A172 (cell line): ENCODE measurements around the gene SRD5A1. TPM values are rescaled to one million over a fixed set of nuclear protein-coding genes. Genes with fewer than 3 reads are reported as not detected.

Experiments
- DNase-seq: peaks from one replicate; pipeline ENCODE4 v3.0.0-alpha.2; 2015; ENCODE audit warnings: low spot score
- total RNA-seq: library from RNA; depleted of rRNA; stranded (reverse); fragments of >200 nt; shearing (Covaris generic); gene quantifications from 2 replicates; pipeline ENCODE4 v1.2.3, GENCODE V29; 2014

The SRD5A1 gene
- total RNA-seq, 1 experiment from 2014 or later, result 62.8 TPM

GRCh38 chr5:6713274-6714225, 80.3 kb downstream of the SRD5A1 start, which contains the start of gene TENT4A:
TSS of gene TENT4A (plus strand) at chr5:6713432. CDS start at chr5:6713984, 552 bp downstream.
- no peak for DNase-seq

- no peak for DNase-seq
Measured at GRCh38 chr5:6714226-6715041, 81.2 kb downstream of the SRD5A1 start.

GRCh38 chr5:6715271-6715670, 82.0 kb downstream of the SRD5A1 start:
- DNase-seq, result no peak

- DNase-seq, result no peak
Measured at GRCh38 chr5:6715758-6716628, 82.8 kb downstream of the SRD5A1 start.

DNA sequence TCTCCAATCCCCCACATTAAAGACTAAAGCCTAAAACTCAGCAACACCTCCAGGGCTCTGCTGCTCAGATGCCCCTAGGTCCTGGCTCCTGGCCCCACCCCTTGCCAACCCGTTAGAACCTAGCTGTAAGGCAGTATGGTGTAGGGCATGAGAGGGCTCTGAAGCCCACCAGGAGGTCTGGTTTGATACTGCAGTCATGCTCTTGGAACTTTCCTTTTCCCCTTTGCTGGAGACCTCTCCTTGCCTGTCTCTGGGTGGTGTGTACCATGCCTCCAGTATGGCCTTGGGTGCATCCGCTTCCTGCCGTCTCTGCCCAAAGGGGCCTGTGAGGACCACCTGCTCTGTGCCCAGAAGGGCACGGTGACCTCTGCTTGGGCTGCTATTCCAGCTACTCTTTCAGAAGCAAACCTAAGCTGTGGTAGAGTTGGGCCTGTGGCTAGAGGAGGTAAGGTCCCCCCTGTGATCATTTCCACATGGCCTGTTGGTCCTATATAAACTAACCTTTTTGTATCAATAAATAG, 83.4 kb downstream of the SRD5A1 start:
- DNase-seq, result no peak

- no peak for DNase-seq
Measured at GRCh38 chr5:6717247-6717646, 84.0 kb downstream of the SRD5A1 start.

DNA sequence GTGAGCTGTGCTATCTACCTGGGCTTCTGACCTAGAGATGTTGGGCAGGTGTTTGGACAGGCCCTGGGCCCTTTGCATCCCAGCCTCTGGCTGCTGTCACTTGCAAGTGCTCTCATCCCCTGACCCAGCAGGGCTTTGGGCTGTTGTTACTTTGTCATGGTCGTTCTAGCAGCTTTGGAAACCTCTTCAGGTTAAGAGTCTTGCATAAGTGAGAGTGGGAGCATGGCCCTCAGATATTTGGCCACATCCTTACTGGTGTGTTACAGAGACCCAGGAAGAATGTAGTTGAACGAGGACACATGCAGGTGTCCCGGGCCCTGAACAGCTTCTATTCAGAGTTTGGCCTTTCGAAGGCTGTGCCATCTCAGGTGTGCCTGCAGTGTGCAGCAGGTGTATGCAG, 84.4 kb downstream of the SRD5A1 start:
- DNase-seq, result no peak

DNA sequence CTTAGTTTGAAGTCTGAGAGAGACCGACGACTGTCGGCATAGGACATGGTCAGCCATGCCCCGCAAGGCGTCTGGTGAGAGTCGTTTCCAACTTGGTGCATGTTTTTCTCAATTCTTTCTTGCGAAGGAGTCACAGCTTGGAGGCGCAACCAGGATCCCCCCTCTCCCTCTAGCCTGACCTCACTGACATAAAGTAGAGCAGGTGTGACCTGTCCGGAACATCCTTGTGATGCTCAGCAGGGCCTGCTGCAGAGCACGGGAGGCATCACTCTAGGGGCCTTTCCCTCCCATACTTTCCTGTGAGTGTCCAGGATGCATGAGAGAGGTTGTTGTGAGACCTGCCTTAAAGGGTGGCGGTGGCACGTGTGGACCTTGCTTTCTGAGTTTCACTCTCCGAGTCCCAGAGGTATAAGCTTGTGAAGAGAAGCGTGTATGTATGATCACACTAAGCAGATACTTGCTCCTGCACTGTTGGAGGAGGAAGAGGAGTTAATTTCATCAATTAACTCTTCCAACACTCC, 85.0 kb downstream of the SRD5A1 start:
- no peak for DNase-seq

GRCh38 chr5:6718718-6719117, 85.5 kb downstream of the SRD5A1 start:
- no peak for DNase-seq

DNA sequence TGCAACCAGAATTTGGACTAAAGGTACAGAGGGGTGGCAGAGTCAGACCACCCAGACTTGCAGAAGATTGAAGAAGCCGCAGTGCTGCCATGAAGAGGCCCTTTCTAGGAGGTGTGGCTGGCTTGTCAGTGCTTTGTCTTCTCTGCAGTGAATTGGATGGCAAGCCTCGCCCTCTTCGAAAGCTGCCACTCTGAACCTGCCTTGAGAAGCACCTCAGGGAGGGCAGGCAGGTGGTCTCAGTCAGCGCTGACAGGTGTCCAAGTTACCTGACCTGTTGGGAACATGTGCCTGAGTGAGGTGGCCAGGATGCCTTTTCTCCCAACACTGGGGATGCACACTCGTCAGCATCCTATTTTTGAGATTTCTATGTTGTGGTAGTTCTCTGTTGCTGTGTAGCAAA, 86.2 kb downstream of the SRD5A1 start:
- no peak for DNase-seq

- DNase-seq, result no peak
Measured at GRCh38 chr5:6719896-6720560, 86.8 kb downstream of the SRD5A1 start.

- no peak for DNase-seq
Measured at GRCh38 chr5:6720561-6720921, 87.3 kb downstream of the SRD5A1 start.

DNA sequence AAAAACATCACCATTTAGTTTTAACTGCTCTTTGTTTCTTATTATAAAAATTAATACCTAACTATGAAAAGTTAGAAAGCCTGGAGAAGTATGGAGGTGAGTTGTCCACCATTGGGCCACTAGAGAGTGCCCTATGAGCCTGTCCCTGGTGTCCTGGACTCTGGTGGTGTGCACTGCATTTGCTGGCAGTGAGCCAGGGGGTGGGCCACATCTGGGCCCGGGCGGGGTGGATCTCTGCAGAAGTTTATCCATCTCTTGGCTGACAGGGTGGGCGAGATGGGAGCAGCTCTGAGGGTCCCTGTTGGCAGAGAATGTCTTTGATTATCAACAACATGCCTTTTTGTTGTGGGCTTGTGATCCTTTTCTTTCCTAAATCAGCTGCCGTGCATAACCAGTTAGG, 88.2 kb downstream of the SRD5A1 start:
- DNase-seq, result no peak

DNA sequence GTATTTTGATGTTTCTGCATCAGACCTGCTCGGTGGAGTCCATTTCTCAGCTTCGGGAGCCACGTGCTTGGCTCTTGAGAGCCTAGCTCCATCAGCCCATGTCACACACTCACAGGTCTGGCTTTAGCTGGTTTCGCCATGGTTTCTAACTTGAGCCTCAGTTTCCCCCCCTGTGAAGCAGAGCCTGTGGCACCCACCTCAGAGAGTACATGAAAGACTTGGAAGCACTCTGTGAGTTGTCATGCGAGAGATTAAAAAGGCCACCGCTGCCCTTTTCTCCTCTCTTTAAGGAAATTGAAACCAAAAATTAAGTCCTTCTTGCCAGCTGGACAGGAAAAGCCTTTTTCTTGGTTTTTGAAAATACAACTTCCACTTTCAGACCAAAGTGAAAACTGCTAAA, 88.8 kb downstream of the SRD5A1 start:
- no peak for DNase-seq

DNA sequence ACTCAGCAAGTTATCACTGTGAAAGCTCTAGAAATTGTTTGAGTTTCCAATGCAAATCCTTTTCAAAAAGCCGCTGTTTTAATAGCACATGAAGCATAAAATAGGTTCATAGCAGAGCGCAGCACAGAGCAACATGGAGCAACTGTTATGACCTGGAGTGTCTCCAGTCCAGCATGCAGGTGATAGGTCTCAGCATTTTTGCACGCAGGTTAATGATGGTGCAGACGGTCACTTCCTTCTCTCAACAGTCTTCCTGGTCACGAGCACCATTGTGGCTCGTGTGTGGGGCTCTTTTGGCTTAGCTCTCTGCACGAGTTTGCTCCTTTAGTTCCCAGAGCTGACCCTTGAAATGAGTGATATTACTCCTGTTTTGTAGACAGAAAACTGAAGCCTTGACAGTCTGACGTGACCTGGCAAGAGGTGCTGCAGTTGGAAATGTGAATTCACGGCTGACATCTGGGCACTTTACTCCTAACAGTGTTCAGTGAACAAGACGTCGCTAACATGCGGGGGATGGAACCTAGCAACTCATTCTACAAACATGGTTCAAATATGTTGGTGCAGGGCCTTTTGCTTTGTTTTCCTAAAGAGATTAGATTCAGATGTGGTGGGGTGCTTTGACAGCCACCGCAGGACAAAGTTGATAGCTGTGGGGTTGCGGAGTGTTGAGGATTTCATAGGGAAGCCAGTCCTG, 90.0 kb downstream of the SRD5A1 start:
- no peak for DNase-seq

DNA sequence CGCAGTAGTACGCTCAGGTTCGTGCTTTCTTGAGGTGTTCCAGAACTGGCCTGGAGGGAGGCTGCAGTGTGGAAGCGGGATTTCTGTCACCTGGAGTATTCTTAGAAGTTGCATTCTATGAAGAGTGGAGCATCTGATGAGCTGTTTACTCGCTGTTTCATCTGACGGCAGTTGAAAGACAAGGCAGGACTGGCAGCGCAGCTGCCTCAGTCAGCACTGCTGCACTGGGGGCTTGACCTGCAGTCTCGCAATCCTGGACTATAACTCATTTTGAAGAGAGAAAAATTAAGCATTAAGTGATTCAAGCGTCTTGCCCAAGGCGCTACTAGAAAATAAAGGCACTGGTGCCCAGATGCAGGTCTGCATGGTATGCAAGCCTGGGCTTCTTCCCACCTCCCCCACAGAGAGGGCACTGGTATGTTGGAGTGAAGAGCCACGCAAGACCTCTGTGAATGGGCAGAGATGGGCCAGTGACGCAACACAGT, 90.6 kb downstream of the SRD5A1 start:
- no peak for DNase-seq
